NCI-H446 (cell line): ENCODE data around the gene PPP4R3A.
"Not testable (repeated sequence)": the region's sequence is repeated elsewhere in the genome, so short reads cannot be mapped to it uniquely, and the experiment has no call there.

Source experiments
- DNase-seq, 2 experiments: peaks; one replicate each; lab custom pipeline; 2025; lab: John Stamatoyannopoulos, UW

PPP4R3A gene

DNA sequence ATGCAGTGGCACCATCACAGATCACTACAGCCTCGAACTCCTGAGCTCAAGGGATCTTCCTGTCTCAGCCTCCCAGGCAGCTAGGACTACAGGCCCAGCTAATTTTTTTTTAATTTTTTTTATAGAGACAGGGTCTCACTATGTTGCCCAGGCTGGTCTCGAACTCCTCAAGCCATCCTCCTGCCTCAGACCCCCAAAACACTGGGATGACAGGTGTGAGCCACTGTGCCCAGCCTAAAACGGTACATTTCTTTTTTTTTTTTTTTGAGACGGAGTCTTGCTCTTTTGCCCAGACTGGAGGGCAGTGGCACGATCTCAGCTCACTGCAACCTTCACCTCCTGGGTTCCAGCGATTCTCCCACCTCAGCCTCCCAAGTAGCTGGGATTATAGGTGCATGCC is 100.9 kb downstream of the PPP4R3A start:
- DNase-seq, result not testable (repeated sequence)
